ENCODE data around the gene TLE3.

- TF ChIP-seq CTCF (IDR thresholded peaks at IDR 0.05), result no peak
- TF ChIP-seq POLR2A (IDR thresholded peaks at IDR 0.05), result no peak
- no peak for TF ChIP-seq EP300 (IDR thresholded peaks at IDR 0.05)
Measured at GRCh38 chr15:70067011-70067410, 30.7 kb downstream of the TLE3 start.
